NCI-H748 (cell line): ENCODE measurements around the gene DST.
A peak's percentile ranks its signal among the peaks of the same experiment; 100 is the strongest.

ENCODE experiments used
- DNase-seq: peaks from one replicate; lab custom pipeline; 2025; ENCODE audit not compliant: unreplicated experiment; lab: John Stamatoyannopoulos, UW

The DST gene

GRCh38 chr6:56625356-56625755, 17.3 kb downstream of the DST start:
- DNase-seq: no peak

DNA sequence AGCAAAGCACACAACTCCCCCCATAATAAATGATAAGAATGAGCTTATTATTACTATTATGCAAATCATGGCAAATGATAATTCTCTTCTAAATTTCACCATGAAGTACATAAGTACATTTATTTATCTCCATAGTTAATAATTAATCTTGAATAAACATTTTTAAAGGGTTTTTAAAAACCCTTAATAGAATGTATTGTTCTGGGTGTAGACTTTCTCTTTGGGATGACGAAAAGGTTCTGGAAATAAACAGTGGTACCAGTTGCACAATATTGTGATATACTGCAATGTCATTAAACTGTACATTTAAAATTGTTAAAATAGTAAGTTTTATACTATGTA, 18.0 kb downstream of the DST start:
- no peak for DNase-seq

- DNase-seq: no peak
These were observed 18.5 kb downstream of the DST start for GRCh38 chr6:56624046-56624727.

DNA sequence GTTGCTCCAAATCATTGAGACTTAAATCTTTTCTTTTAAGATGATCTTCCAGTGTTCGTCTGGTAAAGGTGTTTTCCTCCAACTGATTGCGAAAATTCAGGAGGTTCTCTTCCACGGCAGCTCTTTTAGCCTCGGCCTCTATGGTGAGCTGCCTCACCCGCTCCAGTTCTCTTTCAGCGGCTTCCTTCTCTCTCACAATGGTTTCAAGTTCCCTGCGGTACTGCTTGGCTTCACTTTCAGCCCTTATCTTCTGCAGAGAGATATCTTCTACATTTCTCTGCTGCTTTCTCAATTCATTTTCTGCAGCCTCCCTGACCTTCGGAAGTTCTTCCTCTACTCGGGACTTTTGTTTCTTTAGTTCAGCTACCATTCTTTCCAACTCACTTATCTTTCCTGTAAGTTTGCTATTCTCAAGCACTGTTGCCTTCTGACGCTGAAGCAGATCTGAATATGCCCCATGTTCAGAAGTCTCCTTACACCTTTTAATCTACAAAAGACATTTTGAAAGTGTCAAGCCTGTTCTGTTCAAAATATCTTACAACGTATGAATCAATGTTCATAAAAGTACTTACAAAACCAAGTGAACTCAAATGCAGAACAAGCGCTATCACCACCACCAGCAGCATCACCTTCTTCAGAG, 22.3 kb downstream of the DST start:
- DNase-seq: no peak

GRCh38 chr6:56618050-56618449, 24.6 kb downstream of the DST start:
- no peak for DNase-seq

DNA sequence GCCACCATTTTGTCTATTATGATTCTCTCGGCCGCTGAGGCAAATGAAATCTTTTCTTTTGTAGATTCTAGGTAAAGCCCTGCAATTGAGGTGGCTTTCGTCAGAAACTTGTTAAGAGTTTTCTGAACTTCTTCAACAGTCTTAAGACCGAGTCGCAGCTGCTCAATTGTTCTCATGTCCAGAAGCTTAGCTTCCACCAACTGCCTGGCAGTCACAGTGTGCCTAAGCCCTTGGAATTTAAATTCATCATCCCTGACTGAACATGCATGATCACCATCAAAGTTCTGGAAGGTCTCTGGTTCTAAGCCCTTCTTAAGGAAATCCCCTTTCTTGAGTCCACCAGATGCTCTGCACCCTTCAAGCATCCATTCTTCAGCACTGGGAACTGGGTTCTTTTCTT, 25.7 kb downstream of the DST start:
- DNase-seq: no peak

GRCh38 chr6:56613247-56613851, 29.3 kb downstream of the DST start:
- no peak for DNase-seq

- DNase-seq: no peak
These were observed 34.4 kb downstream of the DST start for GRCh38 chr6:56608332-56608731.

GRCh38 chr6:56607111-56607752, 35.5 kb downstream of the DST start:
- DNase-seq: no peak

- no peak for DNase-seq
These were observed 37.3 kb downstream of the DST start for GRCh38 chr6:56605435-56605834.

DNA sequence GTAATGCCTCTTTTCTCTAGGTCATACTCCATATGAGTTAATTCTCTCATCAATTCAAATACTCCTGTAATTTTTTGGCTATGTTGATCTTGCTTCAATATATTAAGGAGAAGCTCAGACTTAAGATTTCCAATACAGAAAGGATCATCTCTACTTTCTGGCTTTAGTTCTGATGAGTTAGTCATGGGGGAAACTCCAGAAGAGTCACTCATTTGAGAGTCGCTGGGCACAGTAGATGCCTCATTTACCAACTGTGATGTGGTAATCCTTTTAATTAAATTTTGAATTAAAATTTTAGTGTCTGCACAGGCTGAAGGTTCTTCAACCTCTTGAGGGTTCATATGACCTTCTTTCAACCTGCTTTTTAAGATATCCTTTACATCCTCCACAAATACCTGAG, 38.5 kb downstream of the DST start:
- no peak for DNase-seq

- no peak for DNase-seq
These were observed 41.3 kb downstream of the DST start for GRCh38 chr6:56601390-56601789.

- DNase-seq: peak; percentile 87
These were observed 47.1 kb downstream of the DST start for GRCh38 chr6:56595490-56596122.

DNA sequence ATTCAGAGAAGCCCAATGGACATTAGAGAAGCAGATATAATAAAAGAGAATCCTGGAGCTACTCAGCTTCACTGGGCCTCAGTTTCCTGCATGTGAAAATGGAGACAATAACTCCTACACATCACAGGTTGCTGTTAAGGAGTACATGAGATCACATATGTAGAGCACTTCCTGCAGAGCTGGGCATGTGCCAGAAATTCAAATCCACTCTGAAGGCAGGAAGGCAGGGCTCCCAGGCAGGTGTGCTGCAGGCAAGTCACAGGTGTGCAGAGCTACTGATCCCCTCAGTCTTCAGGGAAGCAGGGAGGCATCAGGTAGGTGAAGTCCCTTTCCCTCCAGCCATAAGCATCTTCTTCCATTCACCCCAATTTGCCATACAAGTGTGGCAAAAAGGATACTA, 48.0 kb downstream of the DST start:
- peak; percentile 83 for DNase-seq

DNA sequence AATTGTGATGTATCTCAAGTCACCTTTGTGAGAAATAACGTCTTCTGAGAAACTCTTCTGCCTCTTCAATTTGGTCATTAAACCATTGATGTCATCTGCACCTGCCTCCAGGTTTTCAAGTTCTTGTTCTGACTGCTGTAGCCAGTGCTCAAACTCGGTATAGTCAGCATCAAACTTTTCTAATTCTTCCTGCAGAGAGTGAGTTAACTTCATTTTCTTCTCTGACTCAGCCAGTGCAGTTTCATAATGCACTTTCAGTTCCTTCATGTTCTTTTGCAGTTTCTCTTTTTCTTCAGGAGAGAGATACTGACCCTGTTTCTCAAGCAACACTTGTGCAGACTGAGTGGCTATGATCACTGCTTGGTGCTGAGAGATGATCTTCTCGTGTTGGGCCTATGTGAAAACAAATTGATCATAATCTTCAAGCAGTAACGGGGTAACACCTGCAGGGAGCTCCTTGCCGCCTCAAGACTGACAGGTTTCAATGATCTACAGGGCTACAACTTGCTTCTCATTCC, 48.8 kb downstream of the DST start:
- no peak for DNase-seq

- DNase-seq: no peak
These were observed 60.5 kb downstream of the DST start for GRCh38 chr6:56582236-56582635.

- peak; percentile 26 for DNase-seq
These were observed 61.3 kb downstream of the DST start for GRCh38 chr6:56581296-56581925.

- no peak for DNase-seq
These were observed 62.4 kb downstream of the DST start for GRCh38 chr6:56580271-56580670.

DNA sequence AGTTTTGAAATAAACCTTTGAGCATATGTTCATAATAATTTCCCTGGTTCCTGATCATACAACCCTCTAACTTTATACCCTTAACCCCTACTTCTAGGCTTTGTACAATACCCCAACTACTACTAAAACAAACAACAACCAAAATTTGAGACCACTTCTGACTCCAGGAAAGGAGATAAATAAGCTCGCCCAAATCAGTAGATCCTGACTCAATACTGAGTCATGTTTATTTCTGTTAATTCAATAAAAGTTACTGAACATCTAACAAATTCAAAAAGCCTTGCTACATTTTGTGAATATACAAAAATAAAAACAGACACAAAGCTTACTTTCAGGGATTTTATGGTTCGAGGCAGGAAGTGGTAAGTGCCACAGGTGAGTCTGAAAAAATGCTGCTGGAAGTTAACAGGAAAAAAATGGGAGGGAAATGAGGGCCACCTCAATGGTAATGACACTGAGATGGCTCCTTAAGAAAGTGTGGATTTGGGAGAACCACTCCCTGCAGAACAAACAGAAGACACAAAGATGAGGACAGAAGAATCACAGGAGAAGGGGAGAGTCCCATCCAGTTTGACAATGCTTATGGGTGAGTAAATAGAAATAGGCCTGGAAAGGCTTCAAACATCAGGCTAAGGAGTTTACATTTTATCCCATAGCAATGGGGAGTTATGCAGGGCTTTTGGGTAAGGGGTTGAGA, 63.4 kb downstream of the DST start:
- no peak for DNase-seq

- no peak for DNase-seq
These were observed 67.0 kb downstream of the DST start for GRCh38 chr6:56575736-56576135.
